Subcutaneous abdominal adipose tissue (tissue), 5 donors: Measurements from ENCODE around the gene DGKB.
"Not testable (repeated sequence)": the region's sequence is repeated elsewhere in the genome, so short reads cannot be mapped to it uniquely, and the experiment has no call there.

Source experiments
- H3K27ac ChIP-seq: one replicate; pipeline ENCODE4 v1.7.0; 2013; ENCODE audit warnings: low read depth, mild to moderate bottlenecking, inconsistent platforms, low read length, moderate library complexity
- H3K27me3 ChIP-seq, 5 donors: one replicate each; pipeline ENCODE4 v1.7.0; 2013; ENCODE audit warnings: low read length in 5 of 5, inconsistent platforms in 1 of 5; ENCODE audit not compliant: control insufficient read depth in 5 of 5, insufficient read depth in 4 of 5
- H3K36me3 ChIP-seq, 5 donors: one replicate each; pipeline ENCODE4 v1.7.0; 2013; ENCODE audit warnings: low read length in 5 of 5; ENCODE audit not compliant: control insufficient read depth in 5 of 5, insufficient read depth in 5 of 5
- H3K4me1 ChIP-seq, 5 donors: one replicate each; pipeline ENCODE4 v1.7.0; 2013; ENCODE audit warnings: low read length in 5 of 5, mild to moderate bottlenecking in 3 of 5, moderate library complexity in 1 of 5; ENCODE audit not compliant: control insufficient read depth in 5 of 5, insufficient read depth in 5 of 5
- H3K4me3 ChIP-seq, 5 donors: one replicate each; pipeline ENCODE4 v1.7.0; 2013; ENCODE audit warnings: low read length in 5 of 5, low read depth in 1 of 5
- H3K9ac ChIP-seq, 5 donors: one replicate each; pipeline ENCODE4 v1.7.0; 2013; ENCODE audit warnings: low read length in 5 of 5, mild to moderate bottlenecking in 4 of 5, moderate library complexity in 3 of 5
- H3K9me3 ChIP-seq, 5 donors: one replicate each; pipeline ENCODE4 v1.7.0; 2013; ENCODE audit warnings: low read length in 5 of 5; ENCODE audit not compliant: control insufficient read depth in 5 of 5
- donor health status: healthy.
- donor health status: healthy.
- donor health status: healthy.
- donor health status: healthy.
- donor health status: healthy.

The DGKB gene

GRCh38 chr7:14288701-14289100 lies 613.9 kb downstream of the DGKB start:
- H3K9me3 ChIP-seq: no peaks in the 10 kb centered on the region
- H3K27ac ChIP-seq: no peak overlapping the region
- no peak overlapping the region for H3K4me3 ChIP-seq
- H3K36me3 ChIP-seq: no peaks in the 10 kb centered on the region
- no peak overlapping the region for H3K9ac ChIP-seq
- no peaks in the 10 kb centered on the region for H3K4me1 ChIP-seq
- no peaks in the 10 kb centered on the region for H3K27me3 ChIP-seq

GRCh38 chr7:14287398-14287797 lies 615.2 kb downstream of the DGKB start:
- Histone ChIP-seq H3K4me1 (no peaks in the 10 kb centered on the region), H3K27ac (no peak overlapping the region), H3K9me3 (no peaks in the 10 kb centered on the region), H3K9ac (no peak overlapping the region), H3K4me3 (no peak overlapping the region), H3K36me3 (no peaks in the 10 kb centered on the region), H3K27me3 (no peaks in the 10 kb centered on the region)

- Histone ChIP-seq H3K9me3 (no peaks in the 10 kb centered on the region), H3K27me3 (no peaks in the 10 kb centered on the region), H3K27ac (no peak overlapping the region), H3K9ac (no peak overlapping the region), H3K4me3 (no peak overlapping the region), H3K36me3 (no peaks in the 10 kb centered on the region), H3K4me1 (no peaks in the 10 kb centered on the region)
Observed at GRCh38 chr7:14286036-14286435, 616.5 kb downstream of the DGKB start.

- H3K36me3 ChIP-seq, H3K27me3 ChIP-seq, H3K27ac ChIP-seq, H3K4me1 ChIP-seq, H3K9ac ChIP-seq, H3K9me3 ChIP-seq, H3K4me3 ChIP-seq: not testable (repeated sequence)
Observed at GRCh38 chr7:14279065-14279871, 623.3 kb downstream of the DGKB start.

GRCh38 chr7:14275356-14275755 lies 627.2 kb downstream of the DGKB start:
- H3K4me3 ChIP-seq: no peak overlapping the region
- no peak overlapping the region for H3K9ac ChIP-seq
- no peak overlapping the region for H3K27ac ChIP-seq
- H3K27me3 ChIP-seq: no peaks in the 10 kb centered on the region
- H3K36me3 ChIP-seq: no peaks in the 10 kb centered on the region
- H3K4me1 ChIP-seq: no peaks in the 10 kb centered on the region
- no peaks in the 10 kb centered on the region for H3K9me3 ChIP-seq

GRCh38 chr7:14271441-14271840 lies 631.1 kb downstream of the DGKB start:
- Histone ChIP-seq H3K9me3 (no peaks in the 10 kb centered on the region), H3K36me3 (no peaks in the 10 kb centered on the region), H3K9ac (no peak overlapping the region), H3K27me3 (no peaks in the 10 kb centered on the region), H3K27ac (no peak overlapping the region), H3K4me3 (no peak overlapping the region), H3K4me1 (no peaks in the 10 kb centered on the region)

- Histone ChIP-seq H3K27ac (no peak overlapping the region), H3K4me1 (no peaks in the 10 kb centered on the region), H3K27me3 (no peaks in the 10 kb centered on the region), H3K4me3 (no peak overlapping the region), H3K36me3 (no peaks in the 10 kb centered on the region), H3K9me3 (no peaks in the 10 kb centered on the region), H3K9ac (no peak overlapping the region)
Observed at GRCh38 chr7:14270099-14270498, 632.5 kb downstream of the DGKB start.

GRCh38 chr7:14260011-14260410 lies 642.5 kb downstream of the DGKB start:
- Histone ChIP-seq H3K36me3 (no peaks in the 10 kb centered on the region), H3K27me3 (no peaks in the 10 kb centered on the region), H3K4me3 (no peak overlapping the region), H3K27ac (no peak overlapping the region), H3K9me3 (no peaks in the 10 kb centered on the region), H3K9ac (no peak overlapping the region), H3K4me1 (no peaks in the 10 kb centered on the region)

GRCh38 chr7:14258861-14259260 lies 643.7 kb downstream of the DGKB start:
- H3K4me3 ChIP-seq: no peak overlapping the region
- no peak overlapping the region for H3K27ac ChIP-seq

GRCh38 chr7:14258441-14258840 lies 644.1 kb downstream of the DGKB start:
- H3K9me3 ChIP-seq: no peaks in the 10 kb centered on the region
- no peaks in the 10 kb centered on the region for H3K27me3 ChIP-seq
- no peak overlapping the region for H3K27ac ChIP-seq
- H3K9ac ChIP-seq: no peak overlapping the region
- H3K4me3 ChIP-seq: no peak overlapping the region
- H3K36me3 ChIP-seq: no peaks in the 10 kb centered on the region
- H3K4me1 ChIP-seq: no peaks in the 10 kb centered on the region

More at GRCh38 chr7:14258861-14259260, 643.7 kb downstream of the DGKB start:
- Histone ChIP-seq H3K9me3 (no peaks in the 10 kb centered on the region), H3K27me3 (no peaks in the 10 kb centered on the region), H3K9ac (no peak overlapping the region), H3K36me3 (no peaks in the 10 kb centered on the region), H3K4me1 (no peaks in the 10 kb centered on the region)
